Stimulated activated CD8-positive, alpha-beta memory T cell treated with anti-CD3 and anti-CD28 coated beads, Interleukin-12 subunit alpha, Interleukin-12 subunit beta, amount 100 ng/mL, for 24 hours (primary cell): ENCODE data around the gene HOXA6.

ENCODE experiments used
- DNase-seq: peaks from one replicate; pipeline ENCODE4 v3.0.0-alpha.2; 2020; ENCODE audit errors: extremely low read depth

The HOXA6 gene

DNA sequence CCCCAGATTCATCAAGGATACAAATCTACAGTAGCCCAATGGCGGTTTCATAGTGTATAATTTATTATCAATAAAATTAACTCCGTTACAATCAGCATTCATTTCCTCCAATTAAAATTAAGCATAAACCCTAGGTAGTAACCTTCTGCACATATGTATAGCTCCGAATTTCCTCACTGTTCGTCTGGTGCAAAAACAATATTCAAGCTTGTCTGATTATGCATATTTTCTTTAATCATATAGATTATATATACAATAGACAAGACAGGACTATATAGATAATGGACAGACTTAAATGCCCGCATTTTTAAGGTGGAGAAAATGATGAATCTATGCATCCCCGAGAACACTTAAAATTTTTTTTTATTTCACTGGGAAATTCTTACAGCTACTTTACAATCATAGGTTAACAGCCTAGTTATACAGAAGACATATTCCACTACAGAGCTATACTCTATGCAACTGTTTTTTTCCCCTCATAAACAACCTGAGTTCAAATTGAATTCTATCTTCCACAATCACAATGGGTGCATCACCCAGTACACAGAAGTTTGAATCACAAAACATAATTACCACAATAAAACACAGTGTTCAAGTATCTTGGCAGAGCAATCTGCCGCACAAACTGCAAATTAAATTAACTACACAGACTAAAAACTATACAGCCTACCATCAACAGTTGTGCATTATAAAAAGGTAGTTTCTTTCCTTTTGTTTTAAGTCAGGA, 15.2 kb upstream of the HOXA6 start:
- DNase-seq: no peak

GRCh38 chr7:27161721-27162560, 14.4 kb upstream of the HOXA6 start:
- DNase-seq: no peak

GRCh38 chr7:27161214-27161720, 13.7 kb upstream of the HOXA6 start:
- no peak for DNase-seq

DNA sequence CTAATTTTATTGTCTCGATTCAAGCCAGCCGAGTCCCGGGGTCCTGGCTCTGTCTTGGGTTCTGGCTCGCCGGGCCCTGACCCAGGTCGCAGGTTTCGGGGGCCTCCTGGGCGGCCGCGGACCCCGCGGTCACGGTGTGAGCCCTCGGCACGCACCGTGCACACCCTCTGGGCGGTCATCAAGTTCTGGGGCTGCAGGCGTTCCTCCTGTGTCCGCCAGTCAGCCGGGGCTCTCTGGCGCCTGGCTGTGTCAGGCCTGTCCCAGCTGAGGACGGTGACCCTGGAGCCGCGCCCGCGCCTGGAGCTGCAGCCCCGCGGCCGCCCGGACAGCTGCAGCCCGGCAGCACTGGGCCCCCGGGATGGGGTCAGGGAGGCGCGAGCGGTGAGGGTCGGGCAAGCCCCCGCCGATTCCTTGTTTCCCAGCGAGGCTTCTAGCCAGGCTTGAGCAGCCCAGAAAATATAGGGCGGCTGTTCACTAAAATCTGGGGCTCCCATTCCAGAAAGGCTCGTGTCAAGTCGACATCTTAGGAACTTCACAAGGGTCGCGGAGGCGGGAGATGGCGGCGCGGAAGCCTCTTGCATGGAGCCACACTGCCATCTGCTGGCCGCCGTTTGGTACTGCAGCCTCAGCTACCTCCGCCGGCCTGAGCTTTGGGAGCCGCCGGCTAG, 13.1 kb upstream of the HOXA6 start:
- DNase-seq: peak; percentile 58

- no peak for DNase-seq
Observed at GRCh38 chr7:27160145-27160545, 12.6 kb upstream of the HOXA6 start.

- no peak for DNase-seq
Observed at GRCh38 chr7:27159266-27160144, 11.9 kb upstream of the HOXA6 start.

GRCh38 chr7:27158436-27159265, 11.1 kb upstream of the HOXA6 start:
- no peak for DNase-seq

- DNase-seq: no peak
Observed at GRCh38 chr7:27157702-27158431, 10.3 kb upstream of the HOXA6 start.

DNA sequence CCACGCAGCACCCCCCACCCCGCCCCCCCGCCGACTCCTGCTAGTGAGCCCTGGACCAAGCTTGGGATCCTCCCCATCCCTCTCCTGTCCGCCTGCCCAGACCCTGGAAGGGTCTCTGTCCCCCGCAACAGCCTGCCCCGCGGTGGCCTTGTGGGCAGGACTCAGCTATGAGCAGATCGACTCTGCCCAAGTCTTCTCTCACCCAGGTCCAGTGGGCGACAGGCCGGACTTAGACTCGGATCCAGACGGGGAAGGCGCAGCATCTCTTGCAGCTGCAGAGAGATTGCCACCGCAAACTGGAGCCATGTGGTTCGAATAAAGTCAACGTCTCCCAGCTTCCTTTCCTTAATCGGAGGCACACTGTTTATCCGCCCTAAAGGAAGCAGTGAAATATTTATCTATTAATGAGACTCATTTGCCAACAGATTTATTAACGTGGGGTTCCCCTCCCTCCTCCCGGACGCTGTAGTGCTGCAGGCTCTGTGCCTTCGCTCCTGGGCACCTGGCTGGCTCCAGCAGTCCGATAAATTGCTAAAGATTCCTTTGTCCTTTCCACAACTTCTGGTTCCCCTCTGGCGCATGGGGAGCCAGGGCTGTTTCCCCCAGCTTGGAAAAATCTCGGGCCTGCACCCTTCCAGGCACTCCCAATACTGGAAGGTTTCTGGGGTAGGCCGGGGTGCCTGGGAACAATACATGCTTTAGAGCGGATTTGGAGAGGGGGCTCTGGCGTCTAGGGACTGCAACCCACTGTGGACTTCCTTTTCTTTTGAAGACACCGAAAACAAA, 9.5 kb upstream of the HOXA6 start:
- DNase-seq: no peak

DNA sequence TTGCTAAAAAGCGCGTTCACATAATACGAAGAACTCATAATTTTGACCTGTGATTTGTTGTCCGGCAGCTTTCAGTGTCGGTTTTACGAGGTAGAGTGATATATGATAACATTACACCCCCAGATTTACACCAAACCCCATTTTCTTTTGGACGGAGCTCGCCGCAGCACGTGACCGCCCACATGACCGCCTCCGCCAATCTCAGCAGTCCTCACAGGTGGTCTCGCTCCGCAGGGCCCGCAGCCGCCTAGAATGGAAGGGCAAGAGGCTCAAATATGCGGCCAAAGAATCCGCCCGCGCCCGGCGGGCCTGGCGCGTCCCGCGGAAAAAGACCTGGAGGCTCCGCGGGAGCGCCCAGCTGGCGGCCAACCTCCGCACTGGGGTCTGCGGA, 8.9 kb upstream of the HOXA6 start, which contains the start of gene HOXA7:
TSS of gene HOXA7 (minus strand) at position 168 of the 391 bp plus-strand sequence. CDS start at position 38, 130 bp downstream.
- no peak for DNase-seq

DNA sequence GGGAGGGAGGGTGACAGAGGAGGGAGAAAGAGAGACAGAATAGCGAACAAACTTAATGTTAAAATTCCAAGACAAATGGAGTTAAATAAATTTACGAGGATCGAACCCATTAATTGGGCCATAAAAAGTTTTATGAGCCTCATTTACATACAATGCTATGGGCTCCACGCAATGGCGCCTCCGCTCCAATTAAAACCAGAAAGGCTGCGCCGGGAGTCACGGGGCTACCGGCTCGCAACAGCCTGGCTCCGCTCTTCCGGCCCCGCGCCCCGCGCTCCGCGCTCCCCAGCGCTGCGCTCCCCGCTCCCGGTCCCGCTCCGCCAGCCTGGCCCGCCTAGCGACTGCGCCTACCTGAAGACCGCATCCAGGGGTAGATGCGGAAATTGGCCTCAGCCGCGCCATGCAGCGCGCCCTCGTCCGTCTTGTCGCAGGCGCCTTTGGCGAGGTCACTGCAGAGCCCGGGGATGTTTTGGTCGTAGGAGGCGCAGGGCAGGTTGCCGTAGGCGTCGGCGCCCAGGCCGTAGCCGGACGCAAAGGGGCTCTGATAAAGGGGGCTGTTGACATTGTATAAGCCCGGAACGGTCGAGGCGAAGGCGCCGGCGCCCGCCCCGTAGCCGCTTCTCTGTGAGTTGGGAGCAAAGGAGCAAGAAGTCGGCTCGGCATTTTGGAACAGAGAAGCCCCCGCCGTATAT, 8.4 kb upstream of the HOXA6 start:
- DNase-seq: no peak

DNA sequence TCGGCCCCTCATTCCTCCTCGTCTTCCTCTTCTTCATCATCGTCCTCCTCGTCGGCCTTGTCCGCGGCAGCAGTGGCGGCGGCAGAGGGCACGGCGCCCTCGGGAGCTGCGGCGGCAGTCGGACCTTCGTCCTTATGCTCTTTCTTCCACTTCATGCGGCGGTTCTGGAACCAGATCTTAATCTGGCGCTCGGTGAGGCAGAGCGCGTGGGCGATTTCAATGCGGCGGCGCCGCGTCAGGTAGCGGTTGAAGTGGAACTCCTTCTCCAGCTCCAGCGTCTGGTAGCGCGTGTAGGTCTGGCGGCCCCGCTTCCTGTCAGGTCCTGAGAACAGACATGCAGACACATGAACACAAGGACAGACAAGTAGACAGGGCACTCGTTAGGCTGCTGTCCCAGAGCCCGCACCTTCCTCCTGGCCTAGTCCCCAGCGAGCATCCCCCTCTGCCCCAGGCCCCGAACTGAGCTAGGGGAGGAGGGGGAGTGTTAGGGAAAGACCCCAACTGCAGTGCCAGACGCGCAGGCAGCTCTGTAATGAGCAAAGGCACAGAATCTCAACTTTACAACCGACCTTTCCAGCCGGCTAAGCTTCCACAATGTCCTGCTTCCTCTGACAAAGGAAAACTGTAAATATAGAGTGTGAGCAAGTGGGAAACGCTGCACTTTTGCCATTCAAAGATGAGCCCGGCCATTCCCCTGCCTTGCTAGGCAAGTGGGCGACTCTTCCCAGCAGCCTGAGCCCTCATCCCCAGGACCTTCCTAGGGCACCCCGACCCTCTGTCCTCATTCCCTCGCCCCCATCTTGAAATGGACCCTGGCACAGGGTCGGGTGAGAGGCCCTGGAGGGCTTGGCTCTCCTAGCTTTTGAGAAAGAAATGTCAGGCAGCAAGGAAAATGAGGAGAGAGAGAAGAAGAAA, 7.6 kb upstream of the HOXA6 start:
- no peak for DNase-seq

DNA sequence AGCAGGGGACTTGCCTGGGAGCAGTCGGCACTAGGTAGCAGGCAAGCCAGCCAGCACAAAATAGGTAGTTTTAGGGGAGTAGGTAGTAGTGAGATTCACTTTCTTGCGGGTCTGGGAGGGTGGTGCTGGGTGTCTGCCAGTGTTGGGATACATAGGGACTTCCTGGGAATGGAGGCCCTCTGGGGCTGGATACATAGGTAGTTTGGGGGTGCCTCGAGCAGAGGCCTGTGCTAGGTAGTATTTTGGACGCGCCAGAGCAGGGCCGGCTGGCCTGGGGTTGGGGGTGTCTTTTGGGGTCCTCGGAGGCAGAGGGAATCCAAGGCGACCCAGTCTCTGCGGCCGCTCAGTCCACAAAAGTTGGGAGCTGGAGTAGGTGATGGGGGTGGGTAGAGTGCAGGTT, 6.8 kb upstream of the HOXA6 start:
- DNase-seq: no peak

DNA sequence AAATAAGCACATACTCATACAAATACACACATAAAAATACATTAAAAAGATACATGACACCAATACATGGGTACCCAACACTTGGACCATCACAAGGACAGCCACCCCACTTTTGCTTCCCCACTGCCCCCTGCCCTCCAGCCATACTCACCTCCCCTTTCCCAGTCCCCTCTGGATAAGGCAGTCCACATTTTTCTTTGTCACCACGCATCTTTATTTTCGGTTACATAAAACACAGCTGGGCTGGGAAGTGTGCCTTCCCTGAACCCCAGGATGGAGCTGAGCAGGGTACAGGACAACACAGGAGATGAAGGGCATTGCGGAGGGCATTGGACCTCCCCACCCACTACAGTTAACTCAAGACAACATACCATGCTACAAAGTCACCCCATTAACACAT, 6.0 kb upstream of the HOXA6 start:
- no peak for DNase-seq

DNA sequence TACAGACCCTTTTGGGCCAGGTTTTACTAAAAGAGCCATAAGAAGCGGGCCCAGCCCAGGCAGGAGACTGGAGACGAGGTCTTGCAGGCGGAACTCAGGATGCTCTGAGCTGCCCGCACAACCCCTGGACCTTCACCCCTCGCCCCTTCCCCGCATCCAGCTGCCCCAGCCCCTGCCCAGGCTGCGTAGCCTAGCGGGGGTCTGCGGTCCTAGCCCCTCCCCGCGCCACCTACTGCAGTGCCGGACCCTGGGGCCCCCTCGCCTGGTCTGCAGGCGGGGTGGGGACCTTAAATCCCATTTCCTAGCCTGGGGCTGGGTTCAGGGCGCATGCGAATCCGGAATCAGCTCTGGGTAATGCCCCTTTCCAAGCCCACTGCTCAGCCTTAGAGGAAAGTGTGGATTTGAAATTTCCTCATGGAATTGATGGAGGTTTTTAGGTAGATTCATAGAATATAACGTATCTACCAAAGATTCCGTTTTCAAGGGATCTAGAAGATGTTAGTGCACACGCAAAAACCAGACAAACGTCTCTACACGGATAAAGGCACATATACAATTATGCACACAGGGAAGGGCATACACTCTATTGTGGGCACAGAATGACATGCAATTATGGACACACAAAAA, 5.4 kb upstream of the HOXA6 start:
- DNase-seq: no peak

- DNase-seq: no peak
Observed at GRCh38 chr7:27151931-27152815, 4.6 kb upstream of the HOXA6 start, which contains the start of gene HOXA3. Gene HOXA3, minus strand, starts transcription at chr7:27152583. Its CDS starts 41,943 bp downstream, at chr7:27110640.
